Lower leg skin (tissue), 3 donors: ENCODE measurements around the gene DMRTB1.

Experiments used
- CTCF ChIP-seq, 3 donors: fragments of 450-650 bp; IDR thresholded peaks; one replicate each; pipeline ENCODE4 v1.5.1; 2016; ENCODE audit warnings: antibody characterized with exemption in 3 of 3, mild to moderate bottlenecking in 3 of 3, moderate library complexity in 2 of 3
- POLR2A ChIP-seq, 2 donors: fragments of 450-650 bp; IDR thresholded peaks; one replicate each; pipeline ENCODE4 v1.6.1; 2016 to 2017; ENCODE audit warnings: antibody characterized with exemption in 2 of 2, mild to moderate bottlenecking in 1 of 2, moderate library complexity in 1 of 2

- TF ChIP-seq CTCF (IDR thresholded peaks at IDR 0.05) (no peak), POLR2A (IDR thresholded peaks at IDR 0.05) (no peak)
Observed at GRCh38 chr1:53431805-53432565, 27.2 kb upstream of the DMRTB1 start.
